RWPE2 (cell line): Measurements from ENCODE around the gene TRPM2.
"Not testable (repeated sequence)": the region's sequence is repeated elsewhere in the genome, so short reads cannot be mapped to it uniquely, and the experiment has no call there.

Experiments
- ATAC-seq: fragments of 200-7000 bp; cut with Tn5 transposase; 3 replicates; pipeline ENCODE4 v1.9.1; 2021; ENCODE audit warnings: low read depth
- DNase-seq: peaks from one replicate; pipeline ENCODE4 v3.0.0-alpha.2; 2020; ENCODE audit warnings: low spot score
- H3K27ac ChIP-seq: fragments of 450-650 bp; 2 replicates; pipeline ENCODE4 v1.5.1; 2017; ENCODE audit warnings: mild to moderate bottlenecking; ENCODE audit not compliant: poor library complexity, severe bottlenecking
- H3K27me3 ChIP-seq: fragments of 250-450 bp; sonication (Bioruptor Pico); 2 replicates; pipeline ENCODE4 v1.5.1; 2021; ENCODE audit warnings: mild to moderate bottlenecking, moderate library complexity; ENCODE audit not compliant: insufficient read depth, poor library complexity, severe bottlenecking
- H3K36me3 ChIP-seq: fragments of 250-450 bp; sonication (Bioruptor Pico); 2 replicates; pipeline ENCODE4 v1.5.1; 2020; ENCODE audit warnings: low read depth, mild to moderate bottlenecking, moderate library complexity
- H3K4me1 ChIP-seq: fragments of 250-450 bp; sonication (Bioruptor Pico); 2 replicates; pipeline ENCODE4 v1.5.1; 2021; ENCODE audit warnings: mild to moderate bottlenecking, moderate library complexity; ENCODE audit not compliant: insufficient read depth, poor library complexity, severe bottlenecking
- H3K4me3 ChIP-seq: fragments of 250-450 bp; sonication (Bioruptor Pico); 2 replicates; pipeline ENCODE4 v1.5.1; 2021; ENCODE audit warnings: mild to moderate bottlenecking, moderate library complexity; ENCODE audit not compliant: severe bottlenecking
- H3K9me3 ChIP-seq: fragments of 250-450 bp; sonication (Bioruptor Pico); 2 replicates; pipeline ENCODE4 v1.5.1; 2021; ENCODE audit warnings: mild to moderate bottlenecking, moderate library complexity; ENCODE audit not compliant: severe bottlenecking
- CTCF ChIP-seq: fragments of 450-650 bp; IDR thresholded peaks from one replicate; pipeline ENCODE4 v1.5.1; 2017; ENCODE audit warnings: mild to moderate bottlenecking, moderate library complexity; ENCODE audit not compliant: poor library complexity, severe bottlenecking

Gene TRPM2

GRCh38 chr21:44401386-44402160 is 48.2 kb downstream of the TRPM2 start:
- no peak overlapping the region for H3K27ac ChIP-seq
- ATAC-seq: no peak
- no peak overlapping the region for H3K4me3 ChIP-seq
- no peaks in the 10 kb centered on the region for H3K4me1 ChIP-seq
- TF ChIP-seq CTCF: no peak
- DNase-seq: no peak
- no peaks in the 10 kb centered on the region for H3K36me3 ChIP-seq
- H3K27me3 ChIP-seq: no peaks in the 10 kb centered on the region
- peaks cover 3% of the 10 kb centered on the region for H3K9me3 ChIP-seq

- no peak for TF ChIP-seq CTCF
- no peaks in the 10 kb centered on the region for H3K27me3 ChIP-seq
- no peak overlapping the region for H3K4me3 ChIP-seq
- H3K36me3 ChIP-seq: no peaks in the 10 kb centered on the region
- H3K9me3 ChIP-seq: peaks cover 3% of the 10 kb centered on the region
- H3K27ac ChIP-seq: no peak overlapping the region
- no peaks in the 10 kb centered on the region for H3K4me1 ChIP-seq
- ATAC-seq (no peak), DNase-seq (no peak)
Measured at GRCh38 chr21:44402323-44403105, 49.1 kb downstream of the TRPM2 start.

GRCh38 chr21:44403106-44404020 is 49.9 kb downstream of the TRPM2 start:
- H3K9me3 ChIP-seq: peaks cover 3% of the 10 kb centered on the region
- TF ChIP-seq CTCF: no peak
- ATAC-seq: no peak
- no peak for DNase-seq
- H3K27ac ChIP-seq: no peak overlapping the region
- H3K36me3 ChIP-seq: no peaks in the 10 kb centered on the region
- H3K4me3 ChIP-seq: no peak overlapping the region
- no peaks in the 10 kb centered on the region for H3K27me3 ChIP-seq
- no peaks in the 10 kb centered on the region for H3K4me1 ChIP-seq

- H3K27me3 ChIP-seq, H3K9me3 ChIP-seq, ATAC-seq, H3K4me3 ChIP-seq, H3K27ac ChIP-seq, H3K36me3 ChIP-seq, H3K4me1 ChIP-seq, DNase-seq: not testable (repeated sequence)
Measured at GRCh38 chr21:44404482-44404881, 51.1 kb downstream of the TRPM2 start.
